Epithelial cell of esophagus (primary cell): Measurements from ENCODE around the gene RAI1.

Source experiments
- DNase-seq: peaks from one replicate; pipeline ENCODE4 v3.0.0; 2010; ENCODE audit warnings: low read depth
- H3K4me3 ChIP-seq: 2 replicates; pipeline ENCODE4 v1.5.1; 2011; ENCODE audit warnings: mild to moderate bottlenecking, low read length, control low read depth
- CTCF ChIP-seq: IDR thresholded peaks from 2 replicates; pipeline ENCODE4 v1.5.1; 2011; ENCODE audit warnings: low read depth, mild to moderate bottlenecking, low read length, control low read depth, inconsistent platforms; ENCODE audit not compliant: insufficient read depth; ENCODE audit errors: missing control alignments

The RAI1 gene

GRCh38 chr17:17839791-17840707 lies 158.8 kb downstream of the RAI1 start:
- peak overlapping the region; percentile 30 for H3K4me3 ChIP-seq
- DNase-seq, result peak; percentile 91
- TF ChIP-seq CTCF, result no peak

- TF ChIP-seq CTCF, result no peak
- H3K4me3 ChIP-seq, result no peak overlapping the region
- peak; percentile 80 for DNase-seq
Measured at GRCh38 chr17:17840751-17841591, 159.7 kb downstream of the RAI1 start.

GRCh38 chr17:17841601-17842025 lies 160.4 kb downstream of the RAI1 start:
- TF ChIP-seq CTCF, result no peak
- no peak for DNase-seq
- H3K4me3 ChIP-seq, result no peak overlapping the region

GRCh38 chr17:17842111-17842876 lies 161.0 kb downstream of the RAI1 start:
- H3K4me3 ChIP-seq, result no peak overlapping the region
- DNase-seq, result no peak
- TF ChIP-seq CTCF, result no peak

- peak; percentile 69 for DNase-seq
- no peak overlapping the region for H3K4me3 ChIP-seq
- TF ChIP-seq CTCF, result no peak
Measured at GRCh38 chr17:17843096-17843495, 161.8 kb downstream of the RAI1 start.

- TF ChIP-seq CTCF, result no peak
- H3K4me3 ChIP-seq, result no peak overlapping the region
- DNase-seq, result no peak
Measured at GRCh38 chr17:17844079-17844478, 162.8 kb downstream of the RAI1 start.
